ENCODE measurements around the gene KDM4C.
"Not testable (repeated sequence)": the region's sequence is repeated elsewhere in the genome, so short reads cannot be mapped to it uniquely, and the experiment has no call there.

- not testable (repeated sequence) for TF ChIP-seq CTCF (optimal IDR thresholded peaks at IDR 0.05 in 1 of 3, IDR thresholded peaks at IDR 0.05 in 1 of 3, conservative IDR thresholded peaks at IDR 0.05 in 1 of 3; ENCODE audit: extremely low read depth in 1 of 3, insufficient read depth in 2 of 3, low read length in 3 of 3); EZH2 (IDR thresholded peaks at IDR 0.05; ENCODE audit: low read length)
Observed at GRCh38 chr9:6754861-6755260, 2.9 kb upstream of the KDM4C start.
